Right lobe of liver (tissue), 4 donors: ENCODE results near the gene PNPLA1.

ENCODE experiments used
- CTCF ChIP-seq, 4 donors: fragments of 200-600 bp in 3 of 4; fragments of 450-650 bp in 1 of 4; IDR thresholded peaks; one replicate each; pipeline versions ENCODE4 v1.5.1 to v1.8.0; 2016 to 2022; ENCODE audit warnings: antibody characterized with exemption in 4 of 4, mild to moderate bottlenecking in 2 of 4
- POLR2A ChIP-seq: fragments of 450-650 bp; IDR thresholded peaks from one replicate; pipeline ENCODE4 v1.6.1; 2017; ENCODE audit warnings: antibody characterized with exemption, mild to moderate bottlenecking
- donor health status: DM: no; HTN: no; CAD: no.
- donor health status: DM: no; HTN: no; CAD: no.
- donor health status: DM: no; HTN: yes; CAD: no.

GRCh38 chr6:36280983-36281382, 11.1 kb downstream of the PNPLA1 start:
- TF ChIP-seq CTCF (IDR thresholded peaks at IDR 0.05) (no peak), POLR2A (no peak)
